Measurements from ENCODE around the gene AHDC1.

DNA sequence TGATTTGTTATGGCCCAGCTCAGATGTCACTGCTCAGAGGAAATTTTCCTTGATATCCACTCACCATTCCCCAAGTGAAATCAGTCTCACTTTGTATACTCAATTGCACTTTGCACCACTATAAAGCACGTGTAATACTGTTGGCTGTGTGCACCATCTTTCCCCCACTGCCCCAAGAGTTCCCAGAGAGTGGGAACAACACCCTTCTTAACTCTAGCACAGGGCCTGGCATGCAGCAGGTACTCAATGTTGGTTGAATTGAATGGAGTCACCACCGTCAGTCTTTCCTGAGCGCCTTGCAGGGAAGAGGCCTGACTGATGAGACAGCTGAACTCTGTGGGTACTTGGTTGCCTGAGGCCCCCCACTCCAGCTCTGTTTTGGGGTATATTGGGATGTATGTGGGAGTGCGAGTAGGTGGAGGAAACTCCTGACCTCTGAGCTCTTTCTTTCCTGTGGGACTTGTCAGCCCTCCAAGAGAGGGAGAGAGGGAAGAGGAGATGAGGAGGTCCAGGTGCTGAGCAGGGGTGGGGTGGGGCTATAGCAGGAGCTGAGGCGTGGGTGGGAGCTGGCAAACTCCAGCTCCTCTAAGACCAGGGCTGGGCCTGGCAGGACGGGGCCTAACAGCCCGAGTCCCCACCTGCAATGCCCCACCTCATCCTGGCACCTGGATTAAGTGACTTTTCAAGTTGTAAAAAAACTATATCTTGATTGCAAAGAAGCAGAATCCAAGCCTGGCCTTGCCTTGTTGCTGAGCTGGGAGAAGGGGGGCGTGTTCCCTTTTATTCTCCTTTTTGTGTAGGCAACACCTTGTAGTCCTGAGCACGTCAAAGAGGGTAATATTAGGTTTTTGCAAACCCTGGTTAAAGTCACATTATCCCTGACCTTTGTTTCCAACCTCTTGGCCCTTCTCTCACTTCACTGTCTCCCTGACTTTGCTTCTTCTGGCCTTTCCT lies 94.5 kb downstream of the AHDC1 start:
- no peak for TF ChIP-seq CTCF (optimal IDR thresholded peaks at IDR 0.05 in 1 of 3, IDR thresholded peaks at IDR 0.05 in 1 of 3, conservative IDR thresholded peaks at IDR 0.05 in 1 of 3; ENCODE audit: extremely low read depth in 1 of 3, insufficient read depth in 2 of 3, low read length in 3 of 3)
- no peak for TF ChIP-seq EZH2 (IDR thresholded peaks at IDR 0.05; ENCODE audit: low read length)
